ENCODE data around the gene KDM2A. TPM values are rescaled to one million over a fixed set of nuclear protein-coding genes. Genes with fewer than 3 reads are reported as not detected.

KDM2A gene
- total RNA-seq, 1 experiment from 2014 or later: 122 TPM

GRCh38 chr11:67281552-67282150 lies 162.6 kb downstream of the KDM2A start:
- Histone ChIP-seq H3K4me1 (no peaks in the 10 kb centered on the region), H3K9me3 (no peaks in the 10 kb centered on the region), H3K4me3 (ENCODE audit: low read depth, low read length) (no peak overlapping the region), H3K36me3 (ENCODE audit: control insufficient read depth, insufficient read depth, low read length) (peaks cover 12% of the 10 kb centered on the region), H3K27me3 (replicated peaks; ENCODE audit: control insufficient read depth, insufficient read depth, low read length) (no peaks in the 10 kb centered on the region)
- DNase-seq: no peak
- no TSS peak for BruUV-seq (replicated peaks)
- H3K9me3 Mint-ChIP-seq (ENCODE audit: unreplicated experiment): no peaks in the 10 kb centered on the region
- H3K4me1 Mint-ChIP-seq (ENCODE audit: low read depth, unreplicated experiment): no peaks in the 10 kb centered on the region
- POLR2A ChIA-PET: interaction anchor here (0.6 kb wide), 2 partner anchors 15 to 110 kb away, joined by 3 read pairs; partner anchors contain the start of gene RAD9A
- H3K27ac Mint-ChIP-seq (ENCODE audit: unreplicated experiment): no peak overlapping the region
- intact Hi-C loops (cut with micrococcal nuclease; ENCODE audit: unreplicated experiment): no loop called here
- no peaks in the 10 kb centered on the region for H3K27me3 Mint-ChIP-seq (ENCODE audit: insufficient read depth, unreplicated experiment)
- H3K36me3 Mint-ChIP-seq (ENCODE audit: insufficient read depth, unreplicated experiment): peaks cover 84% of the 10 kb centered on the region
- CTCF ChIA-PET: no interaction called here
- no peak for TF ChIP-seq CTCF (IDR thresholded peaks at IDR 0.05; ENCODE audit: insufficient read depth in 1 of 2, low read depth in 1 of 2, low read length in 1 of 2, severe bottlenecking in 1 of 2, unreplicated experiment in 1 of 2)
- no peak overlapping the region for H3K4me3 Mint-ChIP-seq (ENCODE audit: unreplicated experiment)

- Histone ChIP-seq H3K27me3 (replicated peaks; ENCODE audit: control insufficient read depth, insufficient read depth, low read length) (no peaks in the 10 kb centered on the region), H3K4me3 (ENCODE audit: low read depth, low read length) (no peak overlapping the region), H3K4me1 (peaks cover 3% of the 10 kb centered on the region), H3K36me3 (ENCODE audit: control insufficient read depth, insufficient read depth, low read length) (peaks cover 13% of the 10 kb centered on the region), H3K9me3 (no peaks in the 10 kb centered on the region)
- no TSS peak for BruUV-seq (replicated peaks)
- Mint-ChIP-seq H3K4me3 (ENCODE audit: unreplicated experiment) (no peak overlapping the region), H3K27me3 (ENCODE audit: insufficient read depth, unreplicated experiment) (no peaks in the 10 kb centered on the region), H3K36me3 (ENCODE audit: insufficient read depth, unreplicated experiment) (peaks cover 83% of the 10 kb centered on the region), H3K9me3 (ENCODE audit: unreplicated experiment) (no peaks in the 10 kb centered on the region), H3K4me1 (ENCODE audit: low read depth, unreplicated experiment) (peaks cover 5% of the 10 kb centered on the region), H3K27ac (ENCODE audit: unreplicated experiment) (no peak overlapping the region)
- ChIA-PET POLR2A (interaction anchor here (0.5 to 0.8 kb wide), 3 partner anchors 16 to 23 kb away, joined by 3 to 5 read pairs (median 3); partner anchors contain the start of gene GRK2), CTCF (interaction anchor here (0.9 kb wide), 1 partner anchor 69 kb away, joined by 3 read pairs; no protein-coding TSS in a partner anchor)
- no peak for TF ChIP-seq CTCF (IDR thresholded peaks at IDR 0.05; ENCODE audit: insufficient read depth in 1 of 2, low read depth in 1 of 2, low read length in 1 of 2, severe bottlenecking in 1 of 2, unreplicated experiment in 1 of 2)
- DNase-seq: no peak
- intact Hi-C loops (cut with micrococcal nuclease; ENCODE audit: unreplicated experiment): no loop called here
These were observed 163.3 kb downstream of the KDM2A start for GRCh38 chr11:67282155-67282875.

GRCh38 chr11:67282876-67283371 lies 163.9 kb downstream of the KDM2A start:
- H3K36me3 Mint-ChIP-seq (ENCODE audit: insufficient read depth, unreplicated experiment): peaks cover 89% of the 10 kb centered on the region
- no peak overlapping the region for H3K4me3 ChIP-seq (ENCODE audit: low read depth, low read length)
- no peak overlapping the region for H3K27ac Mint-ChIP-seq (ENCODE audit: unreplicated experiment)
- H3K27me3 ChIP-seq (replicated peaks; ENCODE audit: control insufficient read depth, insufficient read depth, low read length): no peaks in the 10 kb centered on the region
- no peaks in the 10 kb centered on the region for H3K27me3 Mint-ChIP-seq (ENCODE audit: insufficient read depth, unreplicated experiment)
- ChIA-PET CTCF (interaction anchor here (0.9 kb wide), 1 partner anchor 69 kb away, joined by 3 read pairs; no protein-coding TSS in a partner anchor), POLR2A (interaction anchor here (0.5 to 0.8 kb wide), 3 partner anchors 16 to 427 kb away, joined by 3 to 5 read pairs (median 4); partner anchors contain the start of gene GRK2)
- no peaks in the 10 kb centered on the region for H3K9me3 Mint-ChIP-seq (ENCODE audit: unreplicated experiment)
- no TSS peak for BruUV-seq (replicated peaks)
- intact Hi-C loops (cut with micrococcal nuclease; ENCODE audit: unreplicated experiment): no loop called here
- no peak for TF ChIP-seq CTCF (IDR thresholded peaks at IDR 0.05; ENCODE audit: insufficient read depth in 1 of 2, low read depth in 1 of 2, low read length in 1 of 2, severe bottlenecking in 1 of 2, unreplicated experiment in 1 of 2)
- no peak for DNase-seq
- H3K9me3 ChIP-seq: no peaks in the 10 kb centered on the region
- H3K4me1 Mint-ChIP-seq (ENCODE audit: low read depth, unreplicated experiment): peaks cover 11% of the 10 kb centered on the region
- peaks cover 10% of the 10 kb centered on the region for H3K4me1 ChIP-seq
- peaks cover 11% of the 10 kb centered on the region for H3K36me3 ChIP-seq (ENCODE audit: control insufficient read depth, insufficient read depth, low read length)
- H3K4me3 Mint-ChIP-seq (ENCODE audit: unreplicated experiment): no peak overlapping the region
